Measurements from ENCODE around the gene ZBED2.

The ZBED2 gene

GRCh38 chr3:111601810-111602209 lies 6.7 kb upstream of the ZBED2 start:
- DNase-seq = no peak

DNA sequence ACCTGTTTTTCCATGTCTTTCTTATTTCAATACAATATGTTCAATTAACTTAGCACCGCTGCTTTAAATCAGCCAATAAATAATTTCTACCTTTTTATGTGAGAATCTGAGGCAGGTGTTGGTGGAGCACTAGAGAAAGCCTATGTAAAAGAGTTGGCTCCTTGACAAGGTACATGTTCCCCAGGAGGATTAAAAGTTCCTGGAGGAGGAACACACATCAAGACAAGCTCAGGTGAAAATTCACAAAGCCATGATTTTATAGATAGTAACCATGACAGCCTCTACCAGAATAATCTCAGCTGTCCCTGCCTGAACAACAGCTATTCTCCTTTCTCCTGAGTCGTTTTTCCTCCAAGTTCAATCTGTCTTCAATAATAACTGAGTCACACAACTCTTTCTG lies 3.4 kb upstream of the ZBED2 start:
- no peak for DNase-seq

GRCh38 chr3:111598139-111598538 lies 3.0 kb upstream of the ZBED2 start:
- DNase-seq = no peak

DNA sequence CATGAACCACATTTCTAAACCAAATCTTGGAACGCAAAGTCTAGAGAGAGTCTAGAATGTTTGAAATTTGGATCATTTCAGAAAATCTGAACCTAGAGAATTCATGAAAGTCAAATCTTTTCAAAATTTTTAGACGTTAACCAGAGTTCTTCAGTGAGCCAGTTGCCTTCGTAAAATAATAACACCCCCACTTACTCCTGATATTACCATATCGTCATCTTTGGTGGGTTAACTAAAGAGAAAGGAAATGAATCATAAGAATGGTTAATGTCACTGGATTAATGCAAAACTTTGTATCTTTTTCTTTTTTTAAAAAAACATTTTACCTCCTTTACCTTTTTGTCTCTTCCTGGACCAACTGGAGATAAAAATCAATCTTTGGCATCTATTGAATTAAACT lies 1.2 kb upstream of the ZBED2 start:
- no peak for DNase-seq

DNA sequence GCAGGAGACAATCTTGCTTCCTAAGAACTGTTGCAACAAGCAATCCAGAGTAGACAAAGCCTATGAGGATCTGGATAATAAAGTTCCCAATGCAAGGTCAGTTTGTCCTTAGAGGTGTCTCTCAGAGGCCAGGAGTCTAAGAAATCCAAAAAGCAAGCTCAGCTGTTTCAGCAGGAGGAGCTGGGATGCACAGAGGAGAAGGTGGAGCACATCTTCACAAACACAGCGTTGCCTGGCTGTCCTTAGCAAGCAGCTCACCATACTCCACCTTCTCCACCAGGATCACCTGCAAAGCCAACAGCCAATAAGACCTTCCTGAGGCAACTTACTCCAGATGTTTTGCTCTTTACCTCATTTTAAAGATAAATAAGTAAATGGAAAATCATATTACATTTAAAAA lies 365 bp downstream of the ZBED2 start:
- DNase-seq = no peak

DNA sequence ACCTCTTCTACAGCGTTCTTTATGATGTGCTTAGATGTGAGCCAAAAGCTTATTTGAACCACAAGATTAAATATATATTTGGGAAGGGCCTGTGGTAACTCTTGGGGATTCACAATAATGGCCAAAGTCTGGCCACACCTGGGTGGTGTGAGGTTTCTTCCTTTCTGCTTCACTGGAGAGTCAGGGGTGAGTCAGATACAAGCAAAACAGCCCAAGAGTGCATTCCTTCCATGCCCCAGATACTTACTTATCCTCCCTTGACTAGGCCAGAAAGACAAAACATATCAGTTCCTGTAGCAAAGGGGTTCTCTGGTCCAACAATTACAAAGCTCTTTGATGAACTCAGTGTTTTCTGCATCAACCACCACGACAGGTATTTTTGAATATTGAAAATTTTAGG lies 941 bp downstream of the ZBED2 start:
- no peak for DNase-seq

GRCh38 chr3:111593666-111594065 lies 1.5 kb downstream of the ZBED2 start:
- no peak for DNase-seq

DNA sequence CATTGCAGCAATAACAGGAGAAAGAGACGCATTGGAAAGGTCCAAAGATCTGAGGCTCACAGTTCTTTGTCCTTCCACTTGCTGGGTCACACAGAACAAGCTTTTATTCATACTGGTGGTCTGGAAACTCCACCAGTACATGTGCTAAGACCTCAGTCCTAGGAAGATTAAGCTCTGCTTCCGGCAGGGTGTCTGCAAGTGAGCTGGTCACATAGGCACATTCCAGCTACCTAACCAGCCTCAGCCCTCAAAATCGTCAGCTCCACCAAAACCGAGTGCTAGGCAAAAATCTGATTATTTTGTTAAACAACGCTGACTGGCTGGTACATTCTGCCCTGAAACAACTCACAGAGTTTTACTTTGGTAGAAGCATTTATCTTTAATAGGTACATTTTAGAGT lies 2.2 kb downstream of the ZBED2 start:
- no peak for DNase-seq

DNA sequence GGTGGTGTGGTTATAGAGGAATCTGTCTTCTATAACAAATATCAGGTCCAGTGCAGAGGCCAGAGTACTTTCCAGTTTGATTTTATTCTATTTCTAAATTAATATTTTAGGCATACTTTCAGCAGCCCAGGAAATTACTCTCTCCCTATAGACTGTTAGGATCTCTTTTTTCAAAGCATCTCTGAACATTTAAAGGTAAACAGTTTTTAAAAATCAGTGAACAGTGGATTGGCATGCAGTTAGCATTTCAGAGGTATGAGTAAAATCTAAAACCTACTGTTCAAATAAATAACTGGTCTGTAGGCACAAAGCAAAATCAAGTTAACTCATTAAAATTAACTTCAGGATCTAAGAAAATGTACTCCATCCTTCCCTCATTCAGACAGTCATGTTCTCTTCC lies 3.0 kb downstream of the ZBED2 start:
- no peak for DNase-seq

DNA sequence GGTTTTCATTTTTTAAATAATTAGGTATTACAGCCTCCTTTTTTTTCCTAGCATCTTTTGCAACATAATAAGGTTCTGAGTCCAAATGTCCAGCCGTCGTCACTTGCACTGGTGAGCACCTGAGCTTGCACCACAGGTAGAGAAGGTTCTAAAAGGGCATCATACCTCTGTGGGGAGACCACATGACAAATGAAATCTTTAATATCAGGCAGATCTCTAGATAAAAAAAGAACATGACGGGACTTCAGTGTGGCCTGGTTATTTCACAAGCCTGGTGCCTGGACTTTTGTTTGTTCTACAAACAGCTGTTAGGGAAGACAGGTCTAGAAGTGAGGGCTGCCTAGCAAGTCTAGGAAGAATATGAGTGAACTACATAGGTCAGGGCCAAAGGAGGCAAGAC lies 3.6 kb downstream of the ZBED2 start:
- DNase-seq = no peak

- no peak for DNase-seq
Measured at GRCh38 chr3:111590143-111590491, 5.0 kb downstream of the ZBED2 start.

DNA sequence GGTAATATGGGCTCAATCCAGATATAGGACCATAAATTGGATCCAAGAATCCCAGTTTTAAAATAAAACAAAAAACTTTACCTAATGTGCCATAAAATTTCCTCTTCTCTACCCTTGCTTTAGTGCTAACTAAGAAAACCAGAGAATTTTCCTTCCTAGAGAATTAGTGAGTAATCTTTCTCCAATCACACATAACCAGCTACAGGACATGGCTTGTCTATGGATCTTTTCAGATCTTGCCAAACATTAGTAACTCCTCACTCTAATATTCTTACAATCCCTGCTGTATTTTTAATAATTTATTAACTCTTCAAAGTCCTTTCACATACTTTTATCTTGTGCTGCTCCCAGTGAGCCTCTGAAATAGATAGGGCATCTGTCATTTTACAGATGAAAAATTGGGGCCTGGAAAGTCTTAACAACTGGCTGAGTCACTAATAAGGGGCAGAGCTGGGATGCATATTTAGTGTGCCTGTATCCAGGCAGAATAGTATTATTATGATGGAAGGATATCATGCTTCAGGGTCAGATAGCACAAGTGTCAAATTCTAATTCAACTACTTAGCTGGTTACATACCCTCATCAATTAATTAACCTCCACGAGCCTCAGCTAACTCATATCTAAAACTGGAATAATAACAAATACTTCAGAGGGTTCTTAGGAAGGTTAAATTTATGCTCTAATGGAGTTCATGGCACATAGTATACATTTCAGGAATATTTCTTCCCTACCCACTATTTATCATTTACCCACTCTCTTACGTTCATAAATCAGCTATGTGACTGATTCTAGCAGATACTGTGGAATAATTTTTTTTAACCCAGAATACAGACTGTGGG lies 5.6 kb downstream of the ZBED2 start:
- no peak for DNase-seq

GRCh38 chr3:111588527-111588926 lies 6.6 kb downstream of the ZBED2 start:
- DNase-seq = no peak

DNA sequence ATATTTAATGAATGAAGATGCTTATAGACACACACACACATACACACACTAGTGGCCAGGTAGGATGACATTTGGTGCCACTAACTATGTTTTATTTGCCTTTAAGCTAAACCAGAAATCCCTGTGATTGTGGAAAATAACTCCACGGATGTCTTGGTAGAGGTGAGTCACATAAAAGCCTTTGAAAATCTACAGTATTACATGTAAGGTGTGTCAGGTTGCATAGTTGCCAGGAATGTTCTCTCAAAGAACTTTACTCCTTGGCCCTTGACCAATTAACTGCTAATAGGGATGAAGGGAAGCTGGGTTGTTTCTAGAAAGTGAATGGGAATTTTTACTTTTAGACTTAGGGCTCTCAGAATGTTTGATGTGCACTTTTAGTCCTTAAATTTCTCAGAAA lies 9.9 kb downstream of the ZBED2 start:
- DNase-seq = no peak

DNA sequence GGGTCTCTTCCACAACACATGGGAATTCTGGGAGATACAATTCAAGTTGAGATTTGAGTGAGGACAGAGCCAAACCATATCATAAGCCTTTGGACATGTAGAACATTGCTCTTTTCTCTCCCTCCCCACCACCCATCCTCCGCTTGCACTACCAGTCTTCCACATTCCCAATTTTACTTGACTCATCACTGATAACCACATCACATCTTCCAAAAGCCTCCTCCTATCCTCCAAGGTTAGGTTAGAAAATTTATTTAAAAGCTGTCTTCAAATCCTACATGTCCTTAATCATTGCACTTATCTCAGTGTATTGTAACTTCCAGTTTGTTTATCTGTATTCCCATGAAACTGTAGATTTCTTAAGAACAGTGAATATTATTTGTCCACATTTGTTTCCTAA lies 10.4 kb downstream of the ZBED2 start:
- no peak for DNase-seq

GRCh38 chr3:111582120-111582474 lies 13.0 kb downstream of the ZBED2 start:
- DNase-seq = no peak

- no peak for DNase-seq
Measured at GRCh38 chr3:111581403-111582119, 13.6 kb downstream of the ZBED2 start.

DNA sequence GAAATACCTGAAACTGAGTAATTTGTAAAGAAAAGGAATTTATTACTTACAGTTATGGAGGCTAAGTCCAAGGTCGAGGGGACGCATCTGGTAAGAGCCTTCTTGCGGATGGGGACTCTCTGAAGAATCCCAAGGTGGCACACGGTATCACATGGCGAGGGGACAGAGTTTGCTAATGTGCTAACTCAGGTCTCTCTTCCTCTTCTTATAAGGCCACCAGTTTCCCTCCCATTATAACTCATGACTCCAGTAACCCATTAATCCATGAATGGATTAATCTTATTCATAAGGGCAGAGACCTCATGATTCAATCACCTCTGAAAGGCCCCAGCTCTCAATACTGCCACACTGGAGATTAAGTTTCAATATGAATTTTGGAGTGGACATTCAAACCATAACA lies 15.7 kb downstream of the ZBED2 start:
- DNase-seq = no peak

DNA sequence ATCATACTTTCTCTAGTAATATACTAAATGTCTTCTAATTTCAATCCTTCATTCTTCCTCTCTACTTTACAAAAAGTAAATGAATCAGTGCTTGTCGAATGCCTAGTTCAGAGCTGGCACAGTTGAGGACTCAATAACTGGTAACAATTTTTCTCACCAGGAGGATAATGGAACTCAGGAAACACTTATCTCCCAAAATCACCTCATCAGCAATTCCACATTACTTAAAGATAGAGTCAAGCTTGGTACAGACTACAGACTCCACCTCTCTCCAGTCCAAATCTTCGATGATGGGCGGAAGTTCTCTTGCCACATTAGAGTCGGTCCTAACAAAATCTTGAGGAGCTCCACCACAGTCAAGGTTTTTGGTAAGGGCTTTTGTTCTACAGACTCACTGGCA lies 16.3 kb downstream of the ZBED2 start:
- no peak for DNase-seq

DNA sequence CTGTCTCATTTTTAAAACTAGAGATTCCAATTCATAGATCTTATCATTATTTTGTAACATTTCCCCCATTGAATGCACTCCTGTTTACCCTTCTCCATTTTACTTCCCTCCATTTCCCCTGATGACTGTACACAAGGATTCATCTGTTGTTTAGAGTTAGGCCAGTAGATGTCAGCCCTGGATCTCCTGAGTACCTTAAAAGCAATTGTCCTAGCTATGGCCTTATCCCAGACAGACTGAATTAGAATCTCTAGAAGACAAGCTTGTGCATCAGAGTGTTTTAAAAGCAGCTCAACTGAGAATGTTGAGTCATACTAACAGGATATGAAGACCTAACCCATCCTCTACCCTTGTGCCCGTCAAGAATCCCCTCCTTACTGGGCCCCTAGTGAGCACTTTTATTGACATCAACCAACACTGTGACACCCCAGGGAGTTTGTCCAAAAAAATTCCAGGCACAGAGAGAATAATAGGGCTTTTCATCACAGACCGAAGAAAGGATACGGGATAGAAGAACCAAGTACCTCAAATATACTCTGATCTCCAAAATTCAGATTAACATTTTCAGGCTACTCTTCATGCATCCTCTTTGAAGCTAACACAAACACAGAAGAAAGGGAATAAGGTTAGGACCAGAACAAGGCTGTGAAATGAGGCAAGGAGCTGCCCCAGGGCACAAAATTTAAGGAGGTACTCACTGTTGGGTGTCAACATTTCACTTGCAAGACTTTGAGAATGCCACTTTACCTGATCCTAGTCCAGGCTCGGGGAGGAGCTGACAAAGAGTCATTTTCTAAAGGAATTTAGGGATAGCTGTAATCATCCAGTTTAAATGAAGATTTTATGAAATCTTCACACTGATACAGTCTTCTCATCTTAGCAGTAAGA lies 17.1 kb downstream of the ZBED2 start:
- DNase-seq = no peak

DNA sequence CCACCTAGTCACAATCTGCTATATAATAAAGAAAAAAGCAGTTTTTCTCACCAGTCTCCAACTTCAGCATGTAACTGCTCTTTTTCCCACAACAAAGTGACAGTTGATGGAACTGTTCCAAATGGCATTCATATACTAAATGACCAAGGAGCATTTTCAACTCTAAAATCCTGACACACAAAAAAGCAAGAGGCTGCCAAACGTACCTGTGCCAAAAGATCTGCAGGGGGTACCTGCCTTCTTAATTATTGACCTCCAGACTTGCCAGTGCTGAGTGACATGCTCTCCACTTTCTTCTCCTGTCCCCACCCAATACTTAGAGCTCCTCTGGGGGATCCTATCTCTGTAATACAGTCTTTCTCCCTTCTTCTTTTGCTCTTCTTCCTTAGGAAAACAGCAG lies 18.0 kb downstream of the ZBED2 start:
- no peak for DNase-seq

DNA sequence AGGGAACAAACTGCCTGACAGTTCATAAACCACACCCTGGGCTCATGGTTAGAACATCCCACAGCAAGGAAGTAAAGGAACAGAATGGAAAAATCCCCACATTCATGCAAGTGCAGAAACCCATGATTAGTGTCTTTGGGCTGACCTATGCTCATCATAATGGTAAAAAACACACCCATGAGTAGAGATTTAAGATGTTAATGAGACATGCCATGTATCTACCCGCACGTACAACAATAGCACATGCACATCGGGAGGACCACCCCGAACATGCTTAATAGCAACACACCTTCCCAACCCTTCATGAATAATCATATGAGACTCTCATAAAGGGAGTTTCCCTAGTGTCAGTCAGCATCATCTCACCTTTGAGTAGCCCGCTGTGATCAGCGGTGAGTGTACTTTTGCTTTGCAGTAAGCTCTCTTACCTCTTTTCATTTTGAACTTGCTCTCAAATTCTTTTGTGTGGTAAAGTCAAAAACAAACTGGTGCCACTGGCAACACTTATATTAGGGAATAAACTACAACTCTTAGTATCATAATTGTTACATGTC lies 23.2 kb downstream of the ZBED2 start:
- DNase-seq = no peak

- no peak for DNase-seq
Measured at GRCh38 chr3:111571282-111571681, 23.9 kb downstream of the ZBED2 start.

All from NCI-H2081 treated with DMSO at 0.1 percent for 48 hours (cell line).